Ovary (tissue), 9 donors: Measurements from ENCODE around the gene SHC3. TPM values are rescaled to one million over a fixed set of nuclear protein-coding genes. Genes with fewer than 3 reads are reported as not detected.

Experiments
- DNase-seq, 5 donors: peaks; one replicate each; pipeline ENCODE4 v3.0.0-alpha.2; 2019 to 2020
- H3K27ac ChIP-seq, 2 donors: fragments of 200-600 bp; one replicate each; pipeline versions ENCODE4 v1.5.1 to v1.8.0; 2019 to 2022
- H3K27me3 ChIP-seq: fragments of 200-600 bp; one replicate; pipeline ENCODE4 v1.8.0; 2022
- H3K36me3 ChIP-seq: fragments of 200-600 bp; sonication (generic); one replicate; pipeline ENCODE4 v1.5.1; 2019
- H3K4me1 ChIP-seq: one replicate; pipeline ENCODE4 v1.8.1; 2013; ENCODE audit warnings: mild to moderate bottlenecking, moderate library complexity; ENCODE audit not compliant: insufficient read depth
- H3K4me3 ChIP-seq: fragments of 200-600 bp; sonication (generic); one replicate; pipeline ENCODE4 v1.5.1; 2017
- H3K9me3 ChIP-seq, 2 donors: fragments of 200-600 bp in 1 of 2; sonication (generic) in 1 of 2; one replicate each; pipeline versions ENCODE4 v1.5.1 to v1.8.1; 2013 to 2019; ENCODE audit warnings: mild to moderate bottlenecking in 1 of 2, moderate library complexity in 1 of 2
- EP300 ChIP-seq: sonication (generic); formaldehyde crosslinking; IDR thresholded peaks from one replicate; pipeline ENCODE4 v1.6.1; 2017; ENCODE audit warnings: antibody characterized with exemption
- POLR2A ChIP-seq: fragments of 450-650 bp; IDR thresholded peaks from one replicate; pipeline ENCODE4 v1.6.1; 2017; ENCODE audit warnings: antibody characterized with exemption, mild to moderate bottlenecking, moderate library complexity
- WGBS, 3 donors: extraction: QIAGEN DNeasy Blood & Tissue Kit in 1 of 3; methylation state at CpG; one replicate each; pipeline versions ENCODE4 v1.1.5 to v1.1.7; 2013 to 2017; 5-methylcytosine and 5-hydroxymethylcytosine counted together
- intact Hi-C, 4 donors: fragments of 100-400 bp; cut with DNase I; formaldehyde crosslinking; loops; one replicate each; pipeline versions ENCODE4 v1.11.0 to v1.15.1; 2022 to 2023
- polyA plus RNA-seq, 2 donors: library from polyadenylated mRNA; stranded (reverse); fragments of 200-250 nt in 1 of 2; fragments of 350-450 nt in 1 of 2; fragmentation: Illumina TruSeq in 1 of 2; extraction: RNeasy Lipid Tissue Mini Kit (QIAGEN cat#74804) in 1 of 2; gene quantifications; one replicate each; pipeline ENCODE4 v1.2.3, GENCODE V29; 2013 to 2014
- total RNA-seq, 7 donors: library from RNA; depleted of rRNA in 2 of 7; stranded (reverse); fragments of >200 nt in 2 of 7; fragmentation: NEBNext Ultra II Directional in 3 of 7; extraction: Animal tissue kit (Norgen Biotek cat#: 25700) in 3 of 7; gene quantifications; one replicate each; pipeline versions ENCODE4 v1.1.0 to v1.2.4, GENCODE V29; 2016 to 2023
- TF ChIP-seq, protein P1 (sequence below), 3 donors: fragments of 450-650 bp in 2 of 3; fragments of 200-600 bp in 1 of 3; IDR thresholded peaks; one replicate each; pipeline versions ENCODE4 v1.5.1 to v1.8.0; 2016 to 2022; ENCODE audit warnings: antibody characterized with exemption in 3 of 3, mild to moderate bottlenecking in 1 of 3
- donor health status: DM: no; HTN: no; CAD: no; lungs with moderate emphysema.
- donor health status: DM: no; HTN: no; CAD: no.
- donor health status: Bipolar disorder and iron deficiency.
- donor health status: DM: yes; HTN: yes; CAD: no.
- donor health status: DM: no; HTN: no; CAD: no.
- donor health status: DM: yes; HTN: yes; CAD: no.

The SHC3 gene
- total and polyA plus RNA-seq, 9 donors: 0.05 to 1.0 (median 0.46) TPM

- Histone ChIP-seq H3K27ac (no peak overlapping the region), H3K9me3 (no peaks in the 10 kb centered on the region), H3K4me3 (no peak overlapping the region), H3K27me3 (no peaks in the 10 kb centered on the region), H3K4me1 (no peaks in the 10 kb centered on the region), H3K36me3 (no peaks in the 10 kb centered on the region)
- TF ChIP-seq, protein P1, sequence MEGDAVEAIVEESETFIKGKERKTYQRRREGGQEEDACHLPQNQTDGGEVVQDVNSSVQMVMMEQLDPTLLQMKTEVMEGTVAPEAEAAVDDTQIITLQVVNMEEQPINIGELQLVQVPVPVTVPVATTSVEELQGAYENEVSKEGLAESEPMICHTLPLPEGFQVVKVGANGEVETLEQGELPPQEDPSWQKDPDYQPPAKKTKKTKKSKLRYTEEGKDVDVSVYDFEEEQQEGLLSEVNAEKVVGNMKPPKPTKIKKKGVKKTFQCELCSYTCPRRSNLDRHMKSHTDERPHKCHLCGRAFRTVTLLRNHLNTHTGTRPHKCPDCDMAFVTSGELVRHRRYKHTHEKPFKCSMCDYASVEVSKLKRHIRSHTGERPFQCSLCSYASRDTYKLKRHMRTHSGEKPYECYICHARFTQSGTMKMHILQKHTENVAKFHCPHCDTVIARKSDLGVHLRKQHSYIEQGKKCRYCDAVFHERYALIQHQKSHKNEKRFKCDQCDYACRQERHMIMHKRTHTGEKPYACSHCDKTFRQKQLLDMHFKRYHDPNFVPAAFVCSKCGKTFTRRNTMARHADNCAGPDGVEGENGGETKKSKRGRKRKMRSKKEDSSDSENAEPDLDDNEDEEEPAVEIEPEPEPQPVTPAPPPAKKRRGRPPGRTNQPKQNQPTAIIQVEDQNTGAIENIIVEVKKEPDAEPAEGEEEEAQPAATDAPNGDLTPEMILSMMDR (IDR thresholded peaks at IDR 0.05): no peak
- TF ChIP-seq EP300: no peak
- no peak for TF ChIP-seq POLR2A
- no peak for DNase-seq
- WGBS, 3 donors: 86 to 92% (median 88%) methylated on average over 4 of the region's 4 CpGs
- intact Hi-C loops: no loop called here
Measured at GRCh38 chr9:89224633-89225032, 46.0 kb upstream of the SHC3 start.

DNA sequence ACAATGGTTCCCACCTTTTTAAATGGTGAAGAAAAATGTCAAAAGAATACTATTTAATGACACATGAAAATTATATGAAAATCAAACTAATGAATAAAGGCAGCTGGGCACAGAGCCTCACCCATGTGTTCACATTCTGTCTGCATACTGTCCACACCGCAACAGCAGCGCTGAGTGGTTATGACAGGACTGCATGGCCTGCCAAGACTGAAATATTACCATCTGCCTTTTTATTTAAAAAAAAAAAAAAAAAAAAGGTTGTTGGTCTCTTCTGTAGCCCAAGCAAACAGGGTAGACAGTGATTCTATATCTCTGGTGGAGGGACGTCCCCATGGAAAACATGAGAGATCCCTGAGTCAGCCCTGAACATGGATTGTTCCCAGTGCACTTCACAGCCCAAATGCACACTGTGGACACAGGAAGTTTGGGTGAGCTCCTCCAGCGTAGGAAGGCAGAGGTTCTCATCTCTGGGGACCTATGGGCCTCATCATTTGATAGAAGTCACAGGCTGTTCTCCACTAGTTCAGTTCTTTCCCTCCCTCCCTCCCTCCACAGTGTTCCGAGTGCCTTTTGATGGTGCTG lies 44.9 kb upstream of the SHC3 start:
- Histone ChIP-seq H3K4me1 (no peaks in the 10 kb centered on the region), H3K27me3 (no peaks in the 10 kb centered on the region), H3K4me3 (no peak overlapping the region), H3K9me3 (no peaks in the 10 kb centered on the region), H3K36me3 (no peaks in the 10 kb centered on the region), H3K27ac (no peak overlapping the region)
- TF ChIP-seq EP300 (no peak), POLR2A (no peak)
- TF ChIP-seq, protein P1 (IDR thresholded peaks at IDR 0.05): no peak
- intact Hi-C loops: no loop called here
- no peak for DNase-seq
- 86 to 93% (median 90%) methylated on average over 5 of the region's 5 CpGs for WGBS, 3 donors

- 84 to 89% (median 85%) methylated on average over 5 of the region's 5 CpGs for WGBS, 3 donors
- TF ChIP-seq POLR2A (no peak), EP300 (no peak)
- TF ChIP-seq, protein P1 (IDR thresholded peaks at IDR 0.05): no peak
- DNase-seq: no peak
Measured at GRCh38 chr9:89219637-89220036, 41.0 kb upstream of the SHC3 start.

DNA sequence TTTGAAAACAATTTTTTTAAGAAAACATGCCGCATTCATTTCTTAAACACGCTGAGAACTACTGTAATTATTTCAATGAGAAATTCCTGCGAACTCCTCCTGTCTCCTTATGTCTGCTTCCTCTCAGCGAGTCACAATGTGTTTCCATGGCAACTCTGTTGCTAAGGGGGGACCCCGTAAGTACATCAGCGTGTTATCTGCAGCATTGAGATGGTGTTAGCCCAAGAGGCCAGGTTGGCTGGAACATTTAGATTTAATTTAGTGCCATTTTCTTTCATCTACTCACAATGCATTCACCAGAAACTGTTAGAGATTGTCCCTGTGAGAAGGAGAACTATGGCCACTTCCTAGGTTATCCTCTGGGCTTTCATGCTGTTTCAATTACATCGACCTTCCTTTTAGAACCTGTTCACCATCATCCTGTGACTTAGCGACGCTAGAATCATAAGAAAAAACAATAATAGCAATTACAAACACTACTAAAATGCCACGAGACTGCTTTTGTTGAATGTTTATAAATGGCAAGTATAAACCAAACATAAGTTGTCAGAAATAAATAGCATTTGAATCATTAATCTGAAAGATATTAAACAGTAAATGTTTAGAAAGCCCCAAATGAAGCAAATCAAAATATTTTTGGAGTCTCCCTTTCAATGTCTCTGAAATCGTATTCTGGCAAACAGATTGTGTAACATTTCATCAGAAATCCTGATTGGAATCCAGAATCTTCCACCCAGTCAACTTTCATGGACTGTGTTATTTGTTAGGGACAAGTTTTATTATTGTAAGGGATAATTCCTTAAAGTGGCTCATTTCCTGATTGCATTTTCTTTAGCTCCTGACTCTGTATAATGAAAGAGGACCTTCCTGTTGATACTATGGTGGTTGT lies 39.7 kb upstream of the SHC3 start:
- 5 to 18% (median 6%) methylated on average over 11 of the region's 11 CpGs for WGBS, 3 donors
- Histone ChIP-seq H3K27me3 (no peaks in the 10 kb centered on the region), H3K4me1 (no peaks in the 10 kb centered on the region), H3K36me3 (no peaks in the 10 kb centered on the region), H3K9me3 (no peaks in the 10 kb centered on the region), H3K27ac (no peak overlapping the region), H3K4me3 (no peak overlapping the region)
- no peak for DNase-seq
- TF ChIP-seq, protein P1 (IDR thresholded peaks at IDR 0.05): no peak
- TF ChIP-seq POLR2A: no peak
- TF ChIP-seq EP300: no peak
- intact Hi-C loops: no loop called here

More at GRCh38 chr9:89219637-89220036, 41.0 kb upstream of the SHC3 start:
- no peak overlapping the region for H3K4me3 ChIP-seq
- H3K36me3 ChIP-seq: no peaks in the 10 kb centered on the region
- no peak overlapping the region for H3K27ac ChIP-seq
- no peaks in the 10 kb centered on the region for H3K9me3 ChIP-seq
- no peaks in the 10 kb centered on the region for H3K4me1 ChIP-seq
- H3K27me3 ChIP-seq: no peaks in the 10 kb centered on the region
- intact Hi-C loops: no loop called here
